ENCODE measurements around the gene CDH26.

The CDH26 gene

GRCh38 chr20:60048634-60049521 is 90.7 kb downstream of the CDH26 start:
- no peak for DNase-seq

- no peak for DNase-seq
These were observed 91.4 kb downstream of the CDH26 start for GRCh38 chr20:60049601-60050000.

DNA sequence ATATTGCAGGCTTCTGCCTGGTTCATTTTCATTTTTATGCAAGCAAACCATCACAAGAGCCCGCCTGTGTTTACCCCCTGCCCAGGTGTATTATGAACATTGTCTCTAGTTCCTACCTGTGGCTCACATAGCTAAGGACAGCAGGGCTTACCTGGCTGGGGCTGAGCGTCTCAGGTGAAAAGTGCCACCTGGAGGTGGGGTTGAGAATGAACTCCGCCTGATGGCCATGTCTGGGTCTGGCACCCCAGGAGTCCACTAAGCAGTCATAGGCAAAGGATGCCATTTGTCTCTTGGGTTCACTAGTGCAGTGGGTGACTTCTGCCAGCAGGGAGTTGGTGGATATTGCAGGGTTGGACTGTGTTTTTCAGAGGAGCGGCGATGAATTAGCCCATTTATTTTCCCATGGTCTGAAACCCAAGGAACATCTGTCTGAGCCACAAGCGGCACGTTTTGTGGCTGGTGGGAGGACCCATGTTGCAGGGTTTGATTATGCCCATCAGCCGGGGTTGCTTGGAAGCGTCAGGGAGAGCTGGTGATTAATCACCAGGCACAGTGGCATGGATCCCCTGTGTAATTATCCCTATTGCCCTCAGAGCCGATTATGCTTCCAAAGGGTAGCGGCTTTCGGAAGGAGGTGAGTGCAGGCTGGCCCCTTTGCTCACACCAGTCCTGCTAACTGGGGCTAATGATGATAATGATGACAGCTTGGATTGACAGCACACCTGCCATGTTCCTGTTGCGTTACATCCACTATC is 92.1 kb downstream of the CDH26 start:
- no peak for DNase-seq

GRCh38 chr20:60051911-60052310 is 93.7 kb downstream of the CDH26 start:
- DNase-seq: no peak

GRCh38 chr20:60052322-60052721 is 94.1 kb downstream of the CDH26 start:
- no peak for DNase-seq

DNA sequence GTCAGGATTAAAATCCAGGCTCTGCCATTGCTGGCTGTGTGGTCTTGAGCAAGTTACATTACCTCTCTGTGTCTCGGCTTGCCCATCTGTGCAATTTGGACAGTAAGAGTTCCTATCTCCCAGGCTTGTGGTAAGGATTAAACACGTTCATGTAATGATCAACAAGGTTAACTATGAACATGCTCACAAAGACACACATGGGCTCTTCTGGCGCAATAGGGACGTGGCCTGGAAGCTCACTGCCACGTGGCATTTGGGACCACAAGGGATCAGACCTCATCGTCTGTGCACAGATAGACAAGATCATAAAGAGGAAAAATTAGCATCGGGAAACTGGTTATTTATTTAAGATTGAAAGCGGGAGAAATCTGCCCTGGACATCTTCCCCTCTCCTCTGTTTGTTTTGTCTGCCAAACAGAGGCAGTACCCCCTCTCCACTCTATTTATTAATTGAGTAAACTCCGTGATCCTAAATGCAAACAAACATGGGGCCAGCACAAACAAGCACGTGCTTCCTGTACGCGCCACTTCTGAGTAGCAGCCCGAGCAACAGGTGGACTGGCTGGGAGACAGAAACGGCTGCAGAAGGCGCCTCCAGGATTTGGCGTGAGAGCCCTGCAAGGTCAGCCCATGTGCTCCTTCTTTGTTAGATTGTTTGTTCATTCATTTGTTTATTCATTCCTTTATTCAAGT is 95.0 kb downstream of the CDH26 start:
- DNase-seq: no peak

GRCh38 chr20:60053818-60054190 is 95.6 kb downstream of the CDH26 start:
- no peak for DNase-seq

DNA sequence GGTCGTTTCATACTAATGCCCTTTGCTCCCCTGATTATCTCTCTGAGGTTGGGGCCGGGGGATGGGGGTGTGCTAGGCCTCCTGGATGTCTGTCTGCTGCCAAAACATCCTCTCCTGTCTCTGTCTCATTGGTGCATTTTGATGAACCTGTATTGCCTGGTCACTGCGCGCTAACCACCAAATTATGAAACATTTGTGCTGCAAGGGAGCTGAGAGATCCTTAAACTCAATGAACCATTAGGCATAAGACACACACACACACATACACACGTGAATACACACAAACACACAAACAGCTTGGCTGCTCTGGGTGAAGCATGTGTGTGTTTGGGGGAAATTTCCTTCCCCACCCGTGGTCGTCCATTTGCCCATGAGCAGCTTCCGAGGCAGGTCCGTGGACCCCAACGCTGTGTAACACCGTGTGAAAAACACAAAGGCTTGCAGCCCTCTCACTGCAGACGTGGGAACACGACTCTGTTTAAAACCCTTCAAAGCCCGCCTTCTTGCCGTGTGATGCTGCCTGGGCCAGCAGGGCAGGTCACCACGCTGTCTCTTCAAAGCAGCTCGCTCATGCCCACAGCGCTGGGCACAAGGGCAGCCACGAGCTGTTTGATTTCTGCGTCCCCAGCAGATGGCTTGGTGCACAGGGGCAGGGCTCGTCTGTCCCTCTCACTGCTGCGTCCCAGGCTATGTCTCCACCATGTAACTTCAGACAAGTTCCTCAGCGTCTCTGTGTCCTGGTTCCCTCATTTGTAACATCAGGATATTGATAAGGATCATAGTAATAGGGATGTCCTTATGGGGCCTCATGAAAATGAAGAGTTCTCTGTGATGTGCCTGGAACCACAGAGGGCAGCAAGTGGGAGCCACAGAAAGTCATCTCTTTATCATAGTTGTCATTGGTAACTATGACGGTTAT is 96.8 kb downstream of the CDH26 start:
- DNase-seq: no peak

DNA sequence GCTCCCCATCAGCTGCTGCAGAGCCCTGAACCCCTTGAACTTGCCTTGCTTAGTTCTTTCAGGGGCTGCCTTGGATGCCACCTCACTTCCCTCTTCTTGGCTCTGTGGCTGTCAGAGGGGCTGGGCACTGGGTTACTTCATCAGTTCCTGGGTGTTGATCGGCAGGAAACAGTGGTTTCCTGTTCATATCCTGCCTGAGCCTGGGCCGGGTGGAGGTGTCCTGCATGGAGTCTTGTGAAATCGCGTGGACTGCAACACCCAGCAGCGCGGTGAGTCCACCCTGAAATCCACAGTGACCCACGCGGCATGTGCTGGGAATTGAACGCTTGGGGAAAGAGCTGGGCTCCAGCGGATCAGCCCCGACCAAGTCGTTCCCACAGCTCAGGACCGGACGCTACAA is 97.5 kb downstream of the CDH26 start:
- DNase-seq: peak; percentile 11

DNA sequence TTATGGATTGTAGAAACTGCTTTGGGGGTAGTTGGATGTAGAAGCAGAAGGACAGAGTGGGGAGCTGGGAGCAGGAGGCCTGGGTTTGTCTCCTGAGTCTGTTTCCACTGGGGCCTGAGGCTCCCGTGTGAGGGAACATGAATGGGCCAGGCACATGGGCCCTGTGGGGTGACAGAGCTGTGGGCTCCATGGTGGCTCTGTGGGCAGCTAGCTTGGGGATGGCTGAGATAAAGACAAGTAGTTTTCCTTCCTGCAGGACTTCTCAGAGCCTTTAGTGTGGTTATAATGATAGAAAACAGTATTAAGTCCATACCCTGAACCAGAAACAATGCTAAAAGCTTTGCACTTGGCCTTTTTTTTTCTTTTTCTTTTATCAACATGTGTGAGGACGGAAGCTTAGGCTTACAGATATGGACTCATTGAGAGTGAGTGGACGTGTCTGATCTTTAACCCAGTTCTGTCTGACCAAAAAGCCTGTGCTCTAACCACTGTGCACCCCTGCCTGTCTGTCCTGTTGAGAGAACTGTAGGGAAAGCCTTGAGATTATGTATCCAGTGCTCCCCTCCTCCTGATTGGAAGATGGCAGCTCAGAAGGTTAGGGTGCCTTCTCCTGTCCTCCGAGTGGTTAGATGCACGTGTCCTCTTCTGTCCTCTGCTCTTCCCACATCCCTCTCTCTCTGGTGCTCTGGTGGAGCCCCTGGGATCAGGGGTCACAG is 98.3 kb downstream of the CDH26 start:
- no peak for DNase-seq

- DNase-seq: peak; percentile 41
These were observed 99.1 kb downstream of the CDH26 start for GRCh38 chr20:60057123-60057865.

DNA sequence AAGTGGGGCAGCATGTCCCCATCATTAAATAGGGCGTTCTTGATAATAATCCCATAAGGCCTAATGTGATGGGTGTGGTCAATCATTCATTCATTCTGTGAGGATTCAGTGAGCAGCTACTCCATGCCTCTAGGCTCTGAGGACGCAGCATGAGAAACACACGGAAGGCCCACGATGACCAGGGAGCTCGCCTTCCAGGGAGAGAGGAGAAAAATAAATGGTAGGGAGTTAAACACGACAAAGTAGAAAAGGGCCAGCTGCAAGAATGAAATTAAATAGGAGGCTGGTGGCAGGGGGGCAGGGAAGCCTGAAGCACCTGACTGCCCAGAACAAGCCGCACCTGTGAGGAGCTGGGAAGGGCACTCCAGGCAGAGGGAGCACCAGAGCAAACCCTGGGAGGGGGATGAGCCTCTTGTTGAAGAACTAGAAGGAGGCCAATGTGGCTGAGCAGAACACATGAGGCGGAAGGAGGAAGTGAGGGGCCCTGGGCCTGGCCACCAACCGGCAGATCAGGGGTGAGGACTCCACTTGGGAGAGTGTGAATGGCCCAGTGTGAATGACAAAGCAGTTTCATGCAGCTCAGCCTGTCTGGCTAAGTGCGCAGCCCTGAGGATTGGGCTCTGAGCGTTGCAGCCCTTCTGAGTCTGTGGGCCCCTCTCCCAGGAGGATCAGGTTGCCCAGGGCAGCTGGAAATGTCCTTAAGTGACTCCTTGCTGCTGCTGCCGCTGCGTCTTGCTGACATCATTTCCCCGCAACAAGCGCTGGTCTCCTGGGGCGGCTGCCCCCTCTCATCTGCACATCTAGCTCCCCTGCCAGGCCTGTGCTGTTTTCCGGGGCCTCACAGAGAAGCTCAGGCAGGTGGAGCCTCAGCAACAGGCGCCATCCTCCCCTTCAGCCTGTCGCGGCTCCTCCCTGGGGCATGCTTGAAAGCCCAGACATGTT is 99.9 kb downstream of the CDH26 start:
- DNase-seq: no peak

- DNase-seq: no peak
These were observed 100.7 kb downstream of the CDH26 start for GRCh38 chr20:60058879-60059278.

GRCh38 chr20:60060006-60060557 is 101.9 kb downstream of the CDH26 start:
- DNase-seq: no peak

DNA sequence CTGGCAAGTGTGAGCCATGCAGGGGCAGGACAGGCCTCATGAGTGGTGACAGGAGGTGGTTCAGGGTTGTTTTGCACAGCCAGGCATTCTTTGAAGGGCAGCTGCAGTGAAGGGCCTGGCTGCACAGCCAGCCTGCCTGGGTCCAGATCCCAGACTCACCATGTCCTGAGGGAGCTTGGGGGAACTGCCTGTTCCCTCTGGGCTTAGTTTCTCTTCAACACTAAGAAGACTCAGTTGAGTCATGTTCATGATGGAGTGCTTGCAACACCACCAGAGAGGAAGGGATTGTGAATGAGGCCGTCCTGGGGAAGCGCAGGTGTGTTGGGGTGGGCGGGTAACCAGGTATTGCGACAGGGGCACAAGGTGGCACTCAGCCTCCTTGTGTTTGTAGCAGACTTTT is 102.4 kb downstream of the CDH26 start:
- no peak for DNase-seq

- DNase-seq: no peak
These were observed 104.3 kb downstream of the CDH26 start for GRCh38 chr20:60062431-60063047.

- no peak for DNase-seq
These were observed 104.8 kb downstream of the CDH26 start for GRCh38 chr20:60063048-60063451.

DNA sequence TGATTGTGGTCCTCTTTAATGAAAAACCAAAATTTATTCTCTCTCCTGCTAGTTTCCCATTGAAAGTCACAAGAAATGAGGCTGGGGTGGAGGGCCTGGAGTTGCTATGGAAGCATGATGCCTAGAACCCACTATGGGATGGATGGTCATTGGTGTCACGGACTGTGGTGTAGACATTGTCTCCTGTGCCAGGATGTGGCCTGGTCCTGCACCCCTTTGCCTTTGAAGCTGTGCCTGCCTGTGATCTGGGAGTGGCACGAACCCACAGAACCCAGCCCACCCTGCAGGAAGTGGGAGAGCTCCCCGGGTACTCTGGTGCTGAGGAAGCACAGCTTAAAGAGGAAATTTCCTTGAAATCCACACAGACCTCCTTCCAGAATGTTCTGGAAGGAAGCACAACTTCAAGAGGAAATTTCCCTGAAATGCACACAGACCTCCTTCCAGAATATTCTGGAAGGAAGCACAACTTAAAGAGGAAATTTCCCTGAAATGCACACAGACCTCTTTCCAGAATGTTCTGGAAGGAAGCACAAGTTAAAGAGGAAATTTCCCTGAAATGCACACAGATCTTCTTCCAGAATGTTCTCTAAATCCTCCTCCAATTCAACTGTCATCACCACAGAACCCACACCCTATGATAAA is 105.6 kb downstream of the CDH26 start:
- DNase-seq: no peak
